MCF 10A (cell line): ENCODE measurements around the gene KIF6. TPM values are rescaled to one million over a fixed set of nuclear protein-coding genes. Genes with fewer than 3 reads are reported as not detected.

ENCODE experiments used
- BruUV-seq: library from RNA; stranded (reverse); fragments of 400-500 nt; replicated peaks from 2 replicates; lab custom pipeline; 2021; lab: Mats Ljungman, UMichigan
- CTCF ChIA-PET: fragments of 300-600 bp; sonication (Branson Sonifier 250); formaldehyde crosslinking; extraction: SDS; loops from one replicate; lab custom pipeline; 2021; ENCODE audit warnings: antibody characterized with exemption, inconsistent platforms; lab: Yijun Ruan, JAX
- POLR2A ChIA-PET: fragments of 300-600, 350-650 bp; sonication (Branson Sonifier 250); formaldehyde crosslinking; extraction: SDS; loops from one replicate; lab custom pipeline; 2020; ENCODE audit warnings: antibody characterized with exemption, inconsistent platforms; lab: Yijun Ruan, JAX
- DNase-seq: peaks from one replicate; pipeline ENCODE4 v3.0.0-alpha.2; 2018; ENCODE audit not compliant: unreplicated experiment
- H3K27ac Mint-ChIP-seq: one replicate; pipeline ENCODE4 v1.8.0; 2022; ENCODE audit warnings: mild to moderate bottlenecking, low read depth, mixed read lengths; ENCODE audit not compliant: unreplicated experiment
- H3K27me3 Mint-ChIP-seq: one replicate; pipeline ENCODE4 v1.8.0; 2022; ENCODE audit warnings: mixed read lengths; ENCODE audit not compliant: insufficient read depth, unreplicated experiment
- H3K36me3 Mint-ChIP-seq: one replicate; pipeline ENCODE4 v1.8.0; 2022; ENCODE audit warnings: mild to moderate bottlenecking, moderate library complexity, mixed read lengths; ENCODE audit not compliant: insufficient read depth, unreplicated experiment
- H3K4me1 Mint-ChIP-seq: one replicate; pipeline ENCODE4 v1.8.0; 2022; ENCODE audit warnings: mixed read lengths; ENCODE audit not compliant: insufficient read depth, unreplicated experiment
- H3K4me3 Mint-ChIP-seq: one replicate; pipeline ENCODE4 v1.8.0; 2022; ENCODE audit warnings: mild to moderate bottlenecking, moderate library complexity, mixed read lengths; ENCODE audit not compliant: unreplicated experiment
- H3K9me3 Mint-ChIP-seq: one replicate; pipeline ENCODE4 v1.8.0; 2022; ENCODE audit warnings: mixed read lengths; ENCODE audit not compliant: unreplicated experiment
- CTCF ChIP-seq: fragments of 200-600 bp; IDR thresholded peaks from one replicate; pipeline ENCODE4 v1.8.0; 2022; ENCODE audit warnings: antibody characterized with exemption, mild to moderate bottlenecking; ENCODE audit not compliant: unreplicated experiment
- intact Hi-C: fragments of 100-400 bp; cut with micrococcal nuclease; formaldehyde crosslinking; loops from 2 replicates; pipeline ENCODE4 v1.14.1; 2022
- total RNA-seq: library from RNA; stranded (reverse); gene quantifications from 2 replicates; pipeline ENCODE4 v1.2.3, GENCODE V29; 2022

Gene KIF6
- total RNA-seq, 1 experiment from 2014 or later = 0.91 TPM

- ChIA-PET CTCF (interaction anchor here (0.6 to 1.8 kb wide), 8 partner anchors 9 to 358 kb away, joined by 3 to 6 read pairs (median 4); no protein-coding TSS in a partner anchor), POLR2A (interaction anchor here (0.8 kb wide), 1 partner anchor 27 kb away, joined by 4 read pairs; no protein-coding TSS in a partner anchor)
- H3K9me3 Mint-ChIP-seq = peaks cover 11% of the 10 kb centered on the region
- H3K4me3 Mint-ChIP-seq = no peak overlapping the region
- intact Hi-C loops = no loop called here
- no peak for TF ChIP-seq CTCF
- BruUV-seq = no TSS peak
- H3K36me3 Mint-ChIP-seq = no peaks in the 10 kb centered on the region
- H3K27me3 Mint-ChIP-seq = no peaks in the 10 kb centered on the region
- DNase-seq = peak; percentile 75
- H3K4me1 Mint-ChIP-seq = peaks cover 41% of the 10 kb centered on the region
- H3K27ac Mint-ChIP-seq = peak overlapping the region; percentile 33
Observed at GRCh38 chr6:39452306-39453145, 272.7 kb downstream of the KIF6 start.

- peak overlapping the region; percentile 33 for H3K27ac Mint-ChIP-seq
- H3K4me3 Mint-ChIP-seq = no peak overlapping the region
- no TSS peak for BruUV-seq
- no peaks in the 10 kb centered on the region for H3K36me3 Mint-ChIP-seq
- CTCF ChIA-PET = interaction anchor here (0.6 to 1.8 kb wide), 8 partner anchors 9 to 359 kb away, joined by 3 to 6 read pairs (median 4); no protein-coding TSS in a partner anchor
- peaks cover 11% of the 10 kb centered on the region for H3K9me3 Mint-ChIP-seq
- peak; percentile 34 for TF ChIP-seq CTCF
- H3K4me1 Mint-ChIP-seq = peaks cover 41% of the 10 kb centered on the region
- POLR2A ChIA-PET = interaction anchor here (0.8 kb wide), 1 partner anchor 26 kb away, joined by 4 read pairs; no protein-coding TSS in a partner anchor
- DNase-seq = peak; percentile 45
- no peaks in the 10 kb centered on the region for H3K27me3 Mint-ChIP-seq
- intact Hi-C loops = no loop called here
Observed at GRCh38 chr6:39451831-39452230, 273.4 kb downstream of the KIF6 start.

GRCh38 chr6:39449022-39449421, 276.2 kb downstream of the KIF6 start:
- intact Hi-C loops = no loop called here
- no peak for DNase-seq
- BruUV-seq = no TSS peak
- Mint-ChIP-seq H3K36me3 (peaks cover 4% of the 10 kb centered on the region), H3K4me1 (peaks cover 38% of the 10 kb centered on the region), H3K9me3 (peaks cover 7% of the 10 kb centered on the region), H3K27ac (no peak overlapping the region), H3K27me3 (no peaks in the 10 kb centered on the region), H3K4me3 (no peak overlapping the region)
- TF ChIP-seq CTCF = no peak
- ChIA-PET POLR2A (interaction anchor here (0.6 kb wide), 1 partner anchor 436 kb away, joined by 3 read pairs; no protein-coding TSS in a partner anchor), CTCF (interaction anchor here (1.1 kb wide), 1 partner anchor 1867 kb away, joined by 3 read pairs; no protein-coding TSS in a partner anchor)

- ChIA-PET CTCF (no interaction called here), POLR2A (interaction anchor here (0.8 kb wide), 1 partner anchor 8 kb away, joined by 3 read pairs; no protein-coding TSS in a partner anchor)
- BruUV-seq = no TSS peak
- peaks cover 4% of the 10 kb centered on the region for H3K36me3 Mint-ChIP-seq
- H3K27me3 Mint-ChIP-seq = no peaks in the 10 kb centered on the region
- no peak for DNase-seq
- no peak overlapping the region for H3K4me3 Mint-ChIP-seq
- TF ChIP-seq CTCF = no peak
- intact Hi-C loops = no loop called here
- peaks cover 16% of the 10 kb centered on the region for H3K4me1 Mint-ChIP-seq
- no peaks in the 10 kb centered on the region for H3K9me3 Mint-ChIP-seq
- no peak overlapping the region for H3K27ac Mint-ChIP-seq
Observed at GRCh38 chr6:39446909-39447308, 278.3 kb downstream of the KIF6 start.
